OCI-LY3 (cell line): ENCODE data around the gene BCL2L15.

ENCODE experiments used
- CTCF ChIP-seq: fragments of 200-600, 300-600 bp; sonication (generic); IDR thresholded peaks from 2 replicates; pipeline ENCODE4 v1.5.1; 2014; ENCODE audit warnings: antibody characterized with exemption, low read length, low read depth
- EZH2phosphoT487 ChIP-seq: fragments of 200-600 bp; shearing (Covaris generic); IDR thresholded peaks from 2 replicates; pipeline ENCODE4 v1.6.1; 2018; ENCODE audit warnings: antibody characterized with exemption, mixed run types, low read depth

GRCh38 chr1:113917400-113918082, 30.2 kb upstream of the BCL2L15 start:
- no peak for TF ChIP-seq CTCF
- TF ChIP-seq EZH2phosphoT487: no peak
